Measurements from ENCODE around the gene RXRA.

Gene RXRA

GRCh38 chr9:134437403-134438194 lies 111.3 kb downstream of the RXRA start:
- DNase-seq = no peak

- peak; percentile 44 for DNase-seq
These were observed 112.0 kb downstream of the RXRA start for GRCh38 chr9:134438195-134438788.

GRCh38 chr9:134439368-134439784 lies 113.1 kb downstream of the RXRA start:
- no peak for DNase-seq

- DNase-seq = peak; percentile 63
These were observed 114.5 kb downstream of the RXRA start for GRCh38 chr9:134440636-134441226.

GRCh38 chr9:134441227-134442084 lies 115.2 kb downstream of the RXRA start:
- no peak for DNase-seq

GRCh38 chr9:134442085-134442474 lies 115.8 kb downstream of the RXRA start:
- DNase-seq = no peak

GRCh38 chr9:134442486-134443173 lies 116.4 kb downstream of the RXRA start:
- no peak for DNase-seq

GRCh38 chr9:134443174-134444037 lies 117.2 kb downstream of the RXRA start:
- DNase-seq = peak; percentile 93

GRCh38 chr9:134444038-134444315 lies 117.7 kb downstream of the RXRA start:
- no peak for DNase-seq

- DNase-seq = no peak
These were observed 118.7 kb downstream of the RXRA start for GRCh38 chr9:134445000-134445399.

GRCh38 chr9:134449180-134449916 lies 123.1 kb downstream of the RXRA start:
- peak; percentile 99 for DNase-seq

- no peak for DNase-seq
These were observed 125.6 kb downstream of the RXRA start for GRCh38 chr9:134451700-134452458.

GRCh38 chr9:134452728-134453127 lies 126.5 kb downstream of the RXRA start:
- no peak for DNase-seq

- no peak for DNase-seq
These were observed 127.7 kb downstream of the RXRA start for GRCh38 chr9:134453776-134454475.

GRCh38 chr9:134454476-134454857 lies 128.2 kb downstream of the RXRA start:
- DNase-seq = no peak

- DNase-seq = no peak
These were observed 128.8 kb downstream of the RXRA start for GRCh38 chr9:134455021-134455471.

- DNase-seq = no peak
These were observed 129.3 kb downstream of the RXRA start for GRCh38 chr9:134455537-134455933.

GRCh38 chr9:134455934-134456755 lies 129.9 kb downstream of the RXRA start:
- DNase-seq = no peak
